C4-2B (cell line): ENCODE measurements around the gene TLR4.

Experiments used
- ZFX ChIP-seq: fragments of 450-650 bp; IDR thresholded peaks from 2 replicates; pipeline ENCODE4 v1.6.1; 2017
- TF ChIP-seq, protein P1 (sequence below): fragments of 450-650 bp; conservative IDR thresholded peaks from 2 replicates; pipeline ENCODE4 v1.5.1; 2017; ENCODE audit warnings: mild to moderate bottlenecking

- TF ChIP-seq, protein P1, sequence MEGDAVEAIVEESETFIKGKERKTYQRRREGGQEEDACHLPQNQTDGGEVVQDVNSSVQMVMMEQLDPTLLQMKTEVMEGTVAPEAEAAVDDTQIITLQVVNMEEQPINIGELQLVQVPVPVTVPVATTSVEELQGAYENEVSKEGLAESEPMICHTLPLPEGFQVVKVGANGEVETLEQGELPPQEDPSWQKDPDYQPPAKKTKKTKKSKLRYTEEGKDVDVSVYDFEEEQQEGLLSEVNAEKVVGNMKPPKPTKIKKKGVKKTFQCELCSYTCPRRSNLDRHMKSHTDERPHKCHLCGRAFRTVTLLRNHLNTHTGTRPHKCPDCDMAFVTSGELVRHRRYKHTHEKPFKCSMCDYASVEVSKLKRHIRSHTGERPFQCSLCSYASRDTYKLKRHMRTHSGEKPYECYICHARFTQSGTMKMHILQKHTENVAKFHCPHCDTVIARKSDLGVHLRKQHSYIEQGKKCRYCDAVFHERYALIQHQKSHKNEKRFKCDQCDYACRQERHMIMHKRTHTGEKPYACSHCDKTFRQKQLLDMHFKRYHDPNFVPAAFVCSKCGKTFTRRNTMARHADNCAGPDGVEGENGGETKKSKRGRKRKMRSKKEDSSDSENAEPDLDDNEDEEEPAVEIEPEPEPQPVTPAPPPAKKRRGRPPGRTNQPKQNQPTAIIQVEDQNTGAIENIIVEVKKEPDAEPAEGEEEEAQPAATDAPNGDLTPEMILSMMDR: no peak
- TF ChIP-seq ZFX: no peak
These were observed 30.5 kb downstream of the TLR4 start for GRCh38 chr9:117734523-117735314.
